ENCODE measurements around the gene SIAH3.

GRCh38 chr13:45776748-45777147, 74.8 kb downstream of the SIAH3 start:
- TF ChIP-seq, protein P1, sequence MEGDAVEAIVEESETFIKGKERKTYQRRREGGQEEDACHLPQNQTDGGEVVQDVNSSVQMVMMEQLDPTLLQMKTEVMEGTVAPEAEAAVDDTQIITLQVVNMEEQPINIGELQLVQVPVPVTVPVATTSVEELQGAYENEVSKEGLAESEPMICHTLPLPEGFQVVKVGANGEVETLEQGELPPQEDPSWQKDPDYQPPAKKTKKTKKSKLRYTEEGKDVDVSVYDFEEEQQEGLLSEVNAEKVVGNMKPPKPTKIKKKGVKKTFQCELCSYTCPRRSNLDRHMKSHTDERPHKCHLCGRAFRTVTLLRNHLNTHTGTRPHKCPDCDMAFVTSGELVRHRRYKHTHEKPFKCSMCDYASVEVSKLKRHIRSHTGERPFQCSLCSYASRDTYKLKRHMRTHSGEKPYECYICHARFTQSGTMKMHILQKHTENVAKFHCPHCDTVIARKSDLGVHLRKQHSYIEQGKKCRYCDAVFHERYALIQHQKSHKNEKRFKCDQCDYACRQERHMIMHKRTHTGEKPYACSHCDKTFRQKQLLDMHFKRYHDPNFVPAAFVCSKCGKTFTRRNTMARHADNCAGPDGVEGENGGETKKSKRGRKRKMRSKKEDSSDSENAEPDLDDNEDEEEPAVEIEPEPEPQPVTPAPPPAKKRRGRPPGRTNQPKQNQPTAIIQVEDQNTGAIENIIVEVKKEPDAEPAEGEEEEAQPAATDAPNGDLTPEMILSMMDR (IDR thresholded peaks at IDR 0.05; ENCODE audit: low read length), result no peak
- TF ChIP-seq EZH2 (optimal IDR thresholded peaks at IDR 0.05; ENCODE audit: low read depth, low read length), result no peak
